ENCODE measurements around the gene ZGPAT. TPM values are rescaled to one million over a fixed set of nuclear protein-coding genes. Genes with fewer than 3 reads are reported as not detected.

The ZGPAT gene
- polyA plus RNA-seq, 3 donors = 11.7 to 25.3 (median 20.8) TPM

- no peak for DNase-seq (ENCODE audit: extremely low read depth in 1 of 11, low read depth in 9 of 11, low spot score in 4 of 11)
Observed at GRCh38 chr20:63748934-63749270, 41.1 kb downstream of the ZGPAT start.

DNA sequence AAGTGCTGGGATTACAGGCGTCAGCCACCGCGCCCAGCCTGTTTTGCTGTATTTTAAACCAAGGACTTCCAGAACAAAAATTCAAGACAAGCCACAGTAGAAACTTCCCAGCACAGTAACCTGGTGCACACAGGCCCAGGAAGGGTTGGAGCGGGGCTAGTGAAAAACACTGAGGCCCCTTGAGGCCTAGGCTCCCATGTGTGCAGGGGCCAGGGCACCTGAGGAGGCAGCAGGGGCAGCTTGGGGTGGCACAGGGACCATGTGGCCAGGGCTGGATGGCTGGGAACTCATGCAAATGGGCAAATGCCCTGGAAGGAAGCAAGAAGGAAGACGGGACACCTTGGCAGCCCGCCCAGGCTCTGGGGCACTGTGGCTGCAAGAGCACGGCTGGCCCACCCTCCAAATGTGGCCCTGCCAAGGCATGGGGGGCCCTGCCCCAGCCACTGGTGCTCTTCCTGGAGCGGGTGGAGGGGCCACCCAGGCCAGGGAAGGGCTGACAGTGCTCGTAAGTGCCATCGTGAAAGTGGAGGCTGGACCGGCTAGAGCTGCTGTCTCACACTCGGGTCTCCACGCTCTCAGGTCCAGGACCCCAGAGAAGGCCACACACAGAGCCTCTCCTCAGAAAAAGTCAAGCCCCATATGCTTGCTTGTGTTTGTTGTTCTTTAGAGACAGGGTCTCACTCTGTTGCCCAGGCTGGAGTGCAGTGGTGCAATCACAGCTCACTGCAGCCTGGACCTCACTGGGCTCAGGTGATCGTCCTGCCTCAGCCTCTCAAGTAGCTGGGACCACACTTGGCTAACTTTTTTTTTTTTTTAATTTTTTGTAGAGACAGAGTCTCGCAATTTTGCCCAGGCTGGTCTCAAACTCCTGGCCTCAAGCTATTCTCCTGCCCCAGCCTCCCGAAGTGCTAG is 42.0 kb downstream of the ZGPAT start:
- no peak for DNase-seq (ENCODE audit: extremely low read depth in 1 of 11, low read depth in 9 of 11, low spot score in 4 of 11)

- no peak for DNase-seq (ENCODE audit: extremely low read depth in 1 of 11, low read depth in 9 of 11, low spot score in 4 of 11)
Observed at GRCh38 chr20:63750807-63751470, 43.1 kb downstream of the ZGPAT start.

DNA sequence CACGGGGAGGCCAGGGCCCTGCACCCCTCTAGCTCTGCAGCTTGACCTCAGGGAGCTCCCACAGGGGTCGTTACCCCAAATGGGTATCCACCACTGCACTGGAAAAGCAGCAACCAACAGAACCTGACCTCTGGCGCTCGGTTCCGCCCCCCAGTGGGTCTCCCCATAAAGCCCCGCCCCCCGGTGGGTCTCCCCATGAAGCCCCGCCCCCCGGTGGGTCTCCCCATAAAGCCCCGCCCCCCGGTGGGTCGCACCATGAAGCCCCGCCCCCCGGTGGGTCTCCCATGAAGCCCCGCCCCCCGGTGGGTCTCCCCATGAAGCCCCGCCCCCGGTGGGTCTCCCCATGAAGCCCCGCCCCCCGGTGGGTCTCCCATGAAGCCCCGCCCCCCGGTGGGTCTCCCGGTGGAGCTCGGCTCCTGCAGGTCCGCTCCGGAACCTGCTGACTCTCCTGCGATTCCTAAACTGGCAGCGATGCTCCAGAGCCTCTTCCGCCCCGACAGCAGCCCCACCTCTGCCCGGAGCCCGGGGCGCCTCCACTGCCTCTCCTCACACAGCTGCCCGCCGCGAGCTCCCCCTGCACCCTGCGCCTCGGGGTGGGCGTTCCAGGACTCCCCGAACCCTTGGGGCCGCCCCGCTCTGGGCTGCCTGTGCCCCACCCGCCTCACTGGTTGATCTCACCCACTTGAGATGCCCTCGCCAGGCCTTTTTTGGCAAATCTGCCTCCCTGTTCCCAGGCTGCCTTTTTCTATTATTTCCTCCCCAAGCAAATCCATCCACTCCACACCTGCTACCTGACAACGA is 43.8 kb downstream of the ZGPAT start:
- no peak for DNase-seq (ENCODE audit: extremely low read depth in 1 of 11, low read depth in 9 of 11, low spot score in 4 of 11)

DNA sequence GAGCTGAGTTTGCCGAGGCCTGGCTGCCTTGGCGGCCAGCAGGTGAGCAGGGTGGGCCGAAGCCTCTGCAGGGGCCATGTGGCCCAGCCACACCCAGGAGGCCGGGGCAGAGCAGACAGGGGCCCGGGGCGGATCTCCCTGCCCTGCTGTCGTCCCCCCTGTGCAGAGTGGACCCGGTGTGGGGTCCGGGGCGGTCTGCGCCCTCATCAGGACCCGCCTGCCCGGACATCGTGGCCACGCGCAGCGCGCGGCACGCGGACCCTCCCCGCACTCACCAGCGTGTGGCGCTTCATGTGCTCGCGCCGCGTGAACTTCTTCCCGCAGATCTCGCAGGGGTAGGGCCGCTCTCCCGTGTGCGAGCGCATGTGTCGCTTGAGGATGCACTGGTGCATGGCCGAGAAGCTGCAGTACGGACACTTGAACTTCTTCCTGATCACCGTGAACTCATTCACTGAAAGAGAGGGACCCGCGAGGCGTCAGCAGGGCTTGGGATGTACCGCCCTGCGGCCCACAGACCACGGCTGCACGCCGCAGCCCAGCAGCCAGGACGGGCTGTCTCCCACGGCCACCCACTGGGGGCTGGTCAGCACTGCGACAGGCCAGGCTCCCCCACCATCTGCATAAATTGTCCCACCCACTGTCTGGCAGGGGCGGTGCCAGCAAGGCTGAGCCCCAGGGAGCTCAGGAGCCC is 44.7 kb downstream of the ZGPAT start:
- DNase-seq (ENCODE audit: extremely low read depth in 1 of 11, low read depth in 9 of 11, low spot score in 4 of 11) = no peak

DNA sequence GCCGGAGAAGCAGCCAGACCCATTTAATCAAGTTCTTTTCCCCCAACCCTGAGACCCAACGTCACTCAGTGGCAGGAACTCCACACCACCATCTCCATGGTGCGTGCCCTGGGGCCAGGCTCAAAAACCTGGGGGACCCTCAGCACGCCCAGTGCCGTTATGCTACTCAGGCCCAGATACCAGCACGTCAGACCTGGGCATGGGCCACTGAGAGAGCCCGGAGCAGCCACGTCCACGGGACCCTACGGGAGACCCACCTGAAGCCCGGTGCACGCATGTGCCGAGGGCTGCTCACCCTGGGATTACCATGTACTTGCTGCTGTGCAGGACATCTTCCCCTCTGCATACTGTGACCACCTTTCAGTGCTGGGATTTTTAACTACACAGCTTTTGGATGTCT is 45.5 kb downstream of the ZGPAT start:
- DNase-seq (ENCODE audit: extremely low read depth in 1 of 11, low read depth in 9 of 11, low spot score in 4 of 11) = no peak

DNA sequence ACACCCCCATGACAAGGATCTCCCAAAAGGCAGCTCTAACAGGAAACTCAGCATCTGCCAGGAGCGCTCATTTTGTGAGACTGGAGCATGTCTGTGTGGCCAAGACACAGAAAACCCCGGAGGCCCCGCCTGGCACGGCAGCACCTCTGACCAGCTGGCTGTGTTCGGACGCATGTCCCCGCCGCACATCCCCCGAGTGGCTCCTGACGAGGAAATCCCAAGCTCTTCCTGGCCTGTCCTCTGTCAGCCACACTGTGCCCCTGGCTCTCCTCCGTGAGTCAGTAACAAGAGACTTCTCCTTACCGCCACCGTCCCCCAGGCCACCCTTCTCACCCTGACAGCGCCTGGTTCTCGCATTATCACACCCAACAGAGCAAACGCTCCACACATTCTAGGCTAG is 46.2 kb downstream of the ZGPAT start:
- DNase-seq (ENCODE audit: extremely low read depth in 1 of 11, low read depth in 9 of 11, low spot score in 4 of 11) = no peak

- DNase-seq (ENCODE audit: extremely low read depth in 1 of 11, low read depth in 9 of 11, low spot score in 4 of 11) = no peak
Observed at GRCh38 chr20:63755933-63756647, 48.3 kb downstream of the ZGPAT start.

DNA sequence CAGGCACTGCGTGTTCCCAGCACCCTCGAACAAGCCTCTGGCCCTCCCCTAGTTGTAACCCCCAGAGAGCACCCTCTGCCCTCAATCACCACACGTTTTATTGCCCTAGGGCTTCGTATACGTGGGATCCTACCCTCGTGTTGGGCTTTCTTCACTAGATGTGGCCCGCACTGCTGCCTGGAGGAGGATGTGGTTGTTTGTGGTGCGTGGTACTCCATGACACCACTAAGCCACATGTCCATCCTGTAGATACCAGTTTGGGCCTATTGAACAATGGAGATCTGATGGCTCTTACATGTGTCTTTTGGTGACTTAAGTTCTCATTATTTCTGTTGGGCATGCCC is 48.8 kb downstream of the ZGPAT start:
- DNase-seq (ENCODE audit: extremely low read depth in 1 of 11, low read depth in 9 of 11, low spot score in 4 of 11) = no peak

GRCh38 chr20:63758152-63758551 is 50.3 kb downstream of the ZGPAT start:
- DNase-seq (ENCODE audit: extremely low read depth in 1 of 11, low read depth in 9 of 11, low spot score in 4 of 11) = no peak

DNA sequence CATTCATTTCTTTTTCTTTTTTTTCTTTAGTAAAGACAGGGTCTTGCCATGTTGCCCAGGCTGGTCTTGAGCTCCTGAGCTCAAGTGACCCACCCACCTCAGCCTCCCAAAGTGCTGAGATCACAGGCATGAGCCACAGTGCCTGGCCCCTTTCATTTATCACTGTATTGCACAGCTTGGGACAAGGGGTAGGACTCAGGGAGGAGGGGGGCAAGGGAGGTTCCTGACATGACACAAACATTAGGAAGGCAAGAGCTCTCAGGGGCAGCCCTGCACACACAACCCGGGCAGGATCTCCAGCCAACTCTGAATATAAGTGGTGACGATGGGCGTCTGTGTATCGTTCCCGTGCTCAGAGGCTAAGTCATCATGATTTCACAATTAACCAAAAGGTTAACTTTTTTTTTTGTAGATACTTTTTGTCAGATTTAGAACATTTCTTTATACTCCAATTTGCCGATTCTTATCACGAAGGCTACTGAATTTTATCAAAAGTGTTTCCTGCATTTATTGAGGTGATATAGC is 51.6 kb downstream of the ZGPAT start:
- no peak for DNase-seq (ENCODE audit: extremely low read depth in 1 of 11, low read depth in 9 of 11, low spot score in 4 of 11)

DNA sequence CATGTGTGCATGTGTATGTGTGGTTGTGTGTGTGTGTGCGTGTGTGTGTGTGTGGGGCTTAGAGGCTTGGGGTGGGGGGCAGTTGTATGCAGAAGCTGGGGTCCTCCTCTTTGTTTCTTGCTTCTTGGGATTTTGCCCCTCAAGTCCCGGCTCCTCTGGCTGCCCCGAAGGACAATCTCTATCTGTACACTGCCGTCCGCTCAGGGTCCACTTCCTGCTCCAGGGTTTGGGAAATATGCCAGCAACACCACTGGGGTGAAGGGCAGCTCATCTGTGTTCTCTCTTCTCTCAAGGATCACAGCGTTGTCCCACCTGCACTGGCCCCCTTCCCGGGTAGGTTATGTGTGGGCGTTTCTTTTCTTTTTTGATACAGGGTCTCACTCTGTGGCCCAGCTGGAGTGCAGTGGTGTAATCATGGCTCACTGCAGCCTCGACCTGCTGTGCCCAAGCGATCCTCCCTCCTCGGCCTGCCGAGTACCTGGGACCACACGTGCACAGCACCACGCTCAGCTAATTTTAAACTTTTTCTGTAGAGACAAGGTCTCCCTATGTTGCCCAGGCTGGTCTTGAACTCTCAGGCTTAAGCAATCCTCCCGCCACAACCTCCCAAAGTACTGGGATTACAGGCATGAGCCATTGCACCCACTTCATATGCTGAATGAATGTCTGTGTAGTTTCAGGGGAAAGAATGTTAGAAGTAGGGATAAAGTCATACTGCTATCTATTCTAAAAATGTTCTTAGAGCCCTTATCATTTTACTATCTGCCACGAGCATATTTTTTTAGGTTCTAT is 57.4 kb downstream of the ZGPAT start:
- DNase-seq (ENCODE audit: extremely low read depth in 1 of 11, low read depth in 9 of 11, low spot score in 4 of 11) = no peak

- no peak for DNase-seq (ENCODE audit: extremely low read depth in 1 of 11, low read depth in 9 of 11, low spot score in 4 of 11)
Observed at GRCh38 chr20:63765902-63766301, 58.1 kb downstream of the ZGPAT start.

DNA sequence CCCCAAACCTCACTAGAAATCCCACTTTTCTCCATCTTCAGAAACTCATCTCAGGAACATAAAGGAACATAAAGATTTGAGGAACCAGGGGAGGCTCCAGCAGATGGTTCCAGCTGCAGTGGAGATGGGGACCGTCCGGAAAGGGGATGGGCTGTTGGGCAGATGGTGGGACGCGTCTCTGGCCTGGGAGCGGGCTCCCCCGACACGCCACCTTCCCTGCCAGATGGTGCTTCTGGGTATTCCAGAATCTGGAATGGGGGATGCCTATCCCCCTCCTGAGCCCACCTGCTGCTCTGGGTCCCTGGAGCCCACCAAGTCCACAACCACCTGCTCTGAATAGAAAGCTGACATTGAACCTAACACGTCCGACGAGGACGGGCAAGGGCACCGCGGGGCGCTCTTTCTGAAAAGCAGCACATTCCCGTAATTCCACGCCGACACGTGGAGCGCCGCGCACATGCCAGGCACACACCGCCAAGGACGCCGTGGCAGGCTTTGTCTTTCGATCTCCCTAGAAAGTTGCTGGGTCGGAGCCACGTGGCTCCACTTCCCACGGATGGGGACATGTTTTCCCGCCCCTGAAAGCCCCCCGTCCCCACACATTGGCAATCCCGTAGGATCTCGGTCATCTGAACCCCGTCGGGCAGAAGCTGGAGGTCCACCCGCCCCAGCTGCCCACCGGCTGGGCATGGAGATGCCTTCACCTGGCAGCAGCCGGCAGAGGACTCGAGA is 59.0 kb downstream of the ZGPAT start:
- no peak for DNase-seq (ENCODE audit: extremely low read depth in 1 of 11, low read depth in 9 of 11, low spot score in 4 of 11)

- no peak for DNase-seq (ENCODE audit: extremely low read depth in 1 of 11, low read depth in 9 of 11, low spot score in 4 of 11)
Observed at GRCh38 chr20:63767456-63767855, 59.6 kb downstream of the ZGPAT start.

- no peak for DNase-seq (ENCODE audit: extremely low read depth in 1 of 11, low read depth in 9 of 11, low spot score in 4 of 11)
Observed at GRCh38 chr20:63767886-63768285, 60.0 kb downstream of the ZGPAT start.
